Mucosa of descending colon (tissue), 3 donors: Measurements from ENCODE around the gene PEAK3. TPM values are rescaled to one million over a fixed set of nuclear protein-coding genes. Genes with fewer than 3 reads are reported as not detected.
A peak's percentile ranks its signal among the peaks of the same experiment; 100 is the strongest.

ENCODE experiments used
- ATAC-seq: fragments of 200-7000 bp; cut with Tn5 transposase; one replicate; pipeline ENCODE4 v1.9.1; 2020; ENCODE audit warnings: mild to moderate bottlenecking, moderate library complexity
- DNase-seq, 3 donors: peaks; one replicate each; pipeline ENCODE4 v3.0.0-alpha.2; 2020
- H3K36me3 ChIP-seq: fragments of 200-600 bp; one replicate; pipeline ENCODE4 v1.8.0; 2021; ENCODE audit warnings: low read depth, mild to moderate bottlenecking
- H3K4me1 ChIP-seq: fragments of 200-600 bp; one replicate; pipeline ENCODE4 v1.8.0; 2021; ENCODE audit warnings: low read depth, mild to moderate bottlenecking
- H3K4me3 ChIP-seq: fragments of 200-600 bp; one replicate; pipeline ENCODE4 v1.8.0; 2021; ENCODE audit warnings: mild to moderate bottlenecking
- H3K9me3 ChIP-seq: fragments of 200-600 bp; one replicate; pipeline ENCODE4 v1.8.0; 2021; ENCODE audit warnings: mild to moderate bottlenecking
- CTCF ChIP-seq: fragments of 200-600 bp; IDR thresholded peaks from one replicate; pipeline ENCODE4 v1.8.0; 2022; ENCODE audit warnings: antibody characterized with exemption, mild to moderate bottlenecking
- intact Hi-C, 2 donors: fragments of 100-400 bp; cut with DNase I in 1 of 2; cut with micrococcal nuclease in 1 of 2; formaldehyde crosslinking; loops; one replicate each; pipeline versions ENCODE4 v1.11.0 to v1.11.1; 2022; cut with DNase I, micrococcal nuclease
- total RNA-seq, 3 donors: library from RNA; stranded (reverse); fragmentation: NEBNext Ultra II Directional in 2 of 3; extraction: Animal tissue kit (Norgen Biotek cat#: 25700) in 2 of 3; gene quantifications; one replicate each; pipeline versions ENCODE4 v1.2.1 to v1.2.4, GENCODE V29; 2021 to 2023
- donor health status: DM: no; HTN: no; CAD: no; lungs with moderate emphysema.
- donor health status: DM: no; HTN: no; CAD: no.
- donor health status: DM: no; HTN: yes; CAD: no.

PEAK3 gene
- total RNA-seq, 3 donors from 2014 or later = 0.29 to 1.4 (median 1.1) TPM

GRCh38 chr19:2270157-2270422 is 11.9 kb downstream of the PEAK3 start:
- Histone ChIP-seq H3K9me3 (no peaks in the 10 kb centered on the region), H3K4me3 (peak overlapping the region; percentile 94), H3K4me1 (peaks cover 41% of the 10 kb centered on the region), H3K36me3 (no peaks in the 10 kb centered on the region)
- intact Hi-C loops = loop anchor here (5.0 to 10.0 kb wide), 2 partner anchors 33 to 115 kb away; partner anchors contain the start of genes AP3D1 (in 1 of the 2), PLEKHJ1 (in 1 of the 2) and SF3A2 (in 1 of the 2)
- ATAC-seq (peak; percentile 2), DNase-seq (peak; percentile 57 to 83 (median 70))
- TF ChIP-seq CTCF = no peak

GRCh38 chr19:2269244-2270156 is 12.5 kb downstream of the PEAK3 start:
- peak; percentile 87 for ATAC-seq
- H3K36me3 ChIP-seq = no peaks in the 10 kb centered on the region
- peaks cover 38% of the 10 kb centered on the region for H3K4me1 ChIP-seq
- peak; percentile 21 for TF ChIP-seq CTCF
- H3K9me3 ChIP-seq = no peaks in the 10 kb centered on the region
- intact Hi-C loops = loop anchor here (5.0 to 10.0 kb wide), 2 partner anchors 32 to 115 kb away; partner anchors contain the start of genes AP3D1 (in 1 of the 2), PLEKHJ1 (in 1 of the 2) and SF3A2 (in 1 of the 2)
- peak overlapping the region; percentile 94 for H3K4me3 ChIP-seq
- DNase-seq = peak; percentile 98 to 99 (median 99)

- H3K9me3 ChIP-seq = no peaks in the 10 kb centered on the region
- TF ChIP-seq CTCF = no peak
- intact Hi-C loops = no loop called here
- peak overlapping the region; percentile 94 for H3K4me3 ChIP-seq
- peaks cover 32% of the 10 kb centered on the region for H3K4me1 ChIP-seq
- no peaks in the 10 kb centered on the region for H3K36me3 ChIP-seq
- ATAC-seq = no peak
- DNase-seq = no peak
These were observed 13.1 kb downstream of the PEAK3 start for GRCh38 chr19:2268861-2269243.

GRCh38 chr19:2268480-2268830 is 13.5 kb downstream of the PEAK3 start:
- Histone ChIP-seq H3K9me3 (no peaks in the 10 kb centered on the region), H3K36me3 (no peaks in the 10 kb centered on the region), H3K4me3 (no peak overlapping the region), H3K4me1 (peaks cover 28% of the 10 kb centered on the region)
- ATAC-seq (no peak), DNase-seq (no peak)
- intact Hi-C loops = no loop called here
- no peak for TF ChIP-seq CTCF

- intact Hi-C loops = no loop called here
- Histone ChIP-seq H3K36me3 (no peaks in the 10 kb centered on the region), H3K9me3 (no peaks in the 10 kb centered on the region), H3K4me1 (peaks cover 9% of the 10 kb centered on the region), H3K4me3 (no peak overlapping the region)
- ATAC-seq (peak; percentile 50), DNase-seq (peak; percentile 93 to 96 (median 94))
- no peak for TF ChIP-seq CTCF
These were observed 15.6 kb downstream of the PEAK3 start for GRCh38 chr19:2266183-2266993.
